HEK293T (cell line): ENCODE measurements around the gene KIF26B.

Experiments
- ARNT ChIP-seq: fragments of 450-650 bp; IDR thresholded peaks from 2 replicates; pipeline ENCODE4 v1.6.1; 2017; ENCODE audit warnings: mild to moderate bottlenecking
- FOXK2 ChIP-seq: fragments of 450-650 bp; IDR thresholded peaks from 2 replicates; pipeline ENCODE4 v1.6.1; 2016; ENCODE audit warnings: mild to moderate bottlenecking
- NFRKB ChIP-seq: fragments of 450-650 bp; IDR thresholded peaks from 2 replicates; pipeline ENCODE4 v1.6.1; 2016; ENCODE audit warnings: mild to moderate bottlenecking, moderate library complexity
- SUZ12 ChIP-seq: fragments of 450-650 bp; IDR thresholded peaks from 2 replicates; pipeline ENCODE4 v1.6.1; 2016; ENCODE audit warnings: mild to moderate bottlenecking

DNA sequence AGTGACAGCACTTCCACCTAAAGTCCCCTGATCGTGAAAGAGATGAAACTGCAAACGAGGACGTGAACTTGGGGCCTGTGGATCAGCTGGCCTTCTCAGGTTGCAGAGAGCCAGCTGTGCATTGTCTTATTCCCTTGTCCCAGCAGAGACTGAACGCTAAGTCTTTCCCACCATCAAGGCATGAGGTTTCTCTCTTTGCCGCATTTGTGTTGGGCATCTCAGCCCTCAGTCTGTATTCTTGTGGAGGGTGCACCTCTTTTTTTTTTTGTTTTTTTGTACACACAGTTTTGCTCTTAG, 71.4 kb downstream of the KIF26B start:
- TF ChIP-seq ARNT (no peak), SUZ12 (no peak), FOXK2 (no peak), NFRKB (no peak)
